NCI-H2107 treated with DMSO at 0.1 percent for 48 hours (cell line): Measurements from ENCODE around the gene COX7B2.

Experiments used
- DNase-seq: peaks from one replicate; lab custom pipeline; 2025; ENCODE audit not compliant: unreplicated experiment; lab: John Stamatoyannopoulos, UW

The COX7B2 gene

DNA sequence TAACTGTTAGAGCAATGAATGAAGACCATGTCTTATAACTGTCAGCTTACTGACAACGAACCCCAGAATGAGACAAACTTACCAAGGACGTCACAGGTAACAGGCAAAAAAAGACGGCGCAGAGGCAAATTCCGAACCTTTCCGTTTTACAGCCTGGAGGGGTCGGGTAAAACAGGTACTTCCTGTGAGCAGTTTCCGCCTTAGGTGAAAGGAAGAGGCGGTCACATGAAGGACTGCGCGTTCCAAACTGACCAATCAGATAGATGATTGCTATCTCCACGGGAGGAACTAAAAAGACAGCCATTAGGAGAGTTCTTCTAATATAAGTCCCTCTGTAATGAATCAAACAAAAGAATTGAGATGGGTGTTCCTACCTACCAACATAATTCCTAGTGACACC lies at the start of gene COX7B2:
Gene COX7B2 (minus strand): TSS at position 168 of the 400 bp plus-strand sequence. CDS start 174,053 bp downstream, outside the sequence.
- no peak for DNase-seq

GRCh38 chr4:46956451-46956850 lies 47.4 kb upstream of the COX7B2 start:
- DNase-seq, result no peak

DNA sequence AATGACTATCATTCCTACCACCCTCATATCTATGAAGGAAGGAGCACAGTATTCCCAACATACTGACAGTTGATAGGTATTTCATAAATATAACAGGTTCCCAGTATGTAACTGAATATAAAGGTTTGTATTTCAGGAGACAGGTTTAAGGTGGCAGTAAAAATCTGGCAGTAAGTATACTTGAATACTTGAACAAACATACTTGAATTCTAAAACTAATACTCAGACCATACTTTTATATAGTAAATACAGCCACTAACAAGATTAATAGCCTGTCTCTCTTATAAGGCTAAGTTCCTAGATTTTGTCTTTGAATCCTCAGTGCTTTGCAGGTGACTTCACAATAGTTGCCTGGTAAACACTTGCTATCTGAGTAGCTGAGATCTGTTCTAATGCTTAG lies 46.6 kb upstream of the COX7B2 start:
- DNase-seq, result no peak

DNA sequence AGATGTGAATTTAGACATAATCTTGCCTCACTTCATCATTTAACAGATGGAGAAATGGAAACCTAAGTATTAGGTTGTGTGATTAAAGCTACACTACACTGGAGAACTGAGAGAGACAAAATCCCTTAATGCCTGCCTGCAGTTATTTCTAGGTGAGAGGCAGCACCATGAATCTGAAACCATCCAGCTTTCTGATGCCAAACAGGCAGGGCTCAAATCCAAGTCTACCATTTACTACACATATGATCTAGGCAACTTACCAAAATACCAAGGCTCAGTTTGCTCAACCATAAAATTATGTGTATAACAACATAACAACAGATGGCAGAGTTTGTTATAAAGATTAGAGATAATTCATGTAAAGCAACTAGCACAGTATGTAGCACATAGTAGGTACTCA lies 45.6 kb upstream of the COX7B2 start:
- DNase-seq, result no peak

DNA sequence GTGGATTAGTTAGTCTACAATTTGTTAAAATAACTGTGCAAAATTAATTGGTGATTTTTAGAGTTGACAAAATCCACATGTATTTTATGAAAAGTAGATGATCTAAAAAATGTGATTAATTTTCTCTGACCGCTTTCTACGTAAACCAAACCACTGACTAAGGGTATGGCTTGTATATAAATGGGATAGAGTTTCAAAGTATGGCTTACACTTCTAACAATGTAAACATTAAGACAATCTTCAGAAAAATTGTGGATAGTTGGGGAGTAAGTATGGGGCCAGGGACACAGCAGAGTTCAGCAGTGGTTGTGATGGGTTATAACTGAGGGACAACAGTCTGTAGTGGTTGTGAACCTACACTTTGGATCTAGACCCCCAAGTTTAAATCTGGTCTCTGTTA lies 44.5 kb upstream of the COX7B2 start:
- DNase-seq, result no peak

DNA sequence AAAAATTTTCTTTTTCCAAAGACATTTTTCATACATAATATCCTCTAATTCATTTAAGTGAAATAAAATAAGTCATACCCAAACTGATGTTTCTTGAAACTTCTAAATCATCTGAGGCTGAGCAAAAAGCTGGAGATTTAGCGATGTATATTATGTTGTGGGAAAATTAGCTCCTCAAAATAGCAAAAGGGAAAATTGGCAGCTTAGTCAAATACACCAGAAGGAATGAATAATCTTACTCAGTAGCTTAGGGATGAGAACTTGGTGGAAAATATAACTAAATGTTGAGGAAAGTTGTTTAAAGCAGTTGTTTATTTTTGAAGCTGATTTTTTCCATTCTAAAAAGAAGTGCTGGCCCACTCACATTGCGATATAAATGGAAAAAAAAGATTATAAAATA lies 43.4 kb upstream of the COX7B2 start:
- no peak for DNase-seq

DNA sequence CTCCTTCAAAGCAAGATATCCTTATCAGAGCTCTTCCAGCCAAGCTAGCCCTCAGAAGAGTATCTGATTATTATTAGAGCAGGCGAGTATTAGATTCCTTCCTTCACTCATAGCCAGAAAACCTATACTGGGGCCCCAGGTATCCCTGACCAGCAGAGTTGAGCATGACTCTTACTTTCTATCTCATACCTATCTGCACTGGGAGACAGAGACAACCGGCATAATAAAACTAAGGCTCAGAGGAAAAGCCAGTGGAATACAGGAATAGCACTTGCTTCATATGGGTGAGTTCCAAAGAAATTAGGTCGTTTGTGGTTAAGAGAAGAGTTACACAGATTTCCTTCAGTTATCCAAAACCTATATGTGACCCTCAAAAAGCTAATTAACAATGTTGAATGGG lies 41.8 kb upstream of the COX7B2 start:
- DNase-seq, result no peak

- no peak for DNase-seq
These were observed 40.8 kb upstream of the COX7B2 start for GRCh38 chr4:46949822-46950221.

DNA sequence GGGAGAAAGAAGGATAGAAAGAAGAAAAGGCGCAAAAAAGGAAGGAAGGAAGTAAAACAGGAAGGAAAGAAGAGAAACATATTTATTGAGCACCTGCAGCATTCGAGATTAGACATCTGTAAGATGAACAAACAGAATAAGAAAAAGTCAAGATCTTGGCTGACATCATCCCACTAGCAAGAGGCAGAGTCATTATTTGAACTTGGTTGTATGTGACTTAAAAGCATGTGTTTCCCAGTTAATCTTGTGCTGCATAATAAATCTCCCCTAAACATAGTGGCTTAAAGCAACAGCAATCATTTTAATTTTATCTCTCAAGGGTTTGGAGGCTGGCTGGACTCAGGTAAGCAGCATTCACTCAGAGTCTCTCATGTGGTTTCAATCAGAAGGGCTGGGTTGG lies 38.5 kb upstream of the COX7B2 start:
- DNase-seq, result no peak

- no peak for DNase-seq
These were observed 38.0 kb upstream of the COX7B2 start for GRCh38 chr4:46946919-46947536.

DNA sequence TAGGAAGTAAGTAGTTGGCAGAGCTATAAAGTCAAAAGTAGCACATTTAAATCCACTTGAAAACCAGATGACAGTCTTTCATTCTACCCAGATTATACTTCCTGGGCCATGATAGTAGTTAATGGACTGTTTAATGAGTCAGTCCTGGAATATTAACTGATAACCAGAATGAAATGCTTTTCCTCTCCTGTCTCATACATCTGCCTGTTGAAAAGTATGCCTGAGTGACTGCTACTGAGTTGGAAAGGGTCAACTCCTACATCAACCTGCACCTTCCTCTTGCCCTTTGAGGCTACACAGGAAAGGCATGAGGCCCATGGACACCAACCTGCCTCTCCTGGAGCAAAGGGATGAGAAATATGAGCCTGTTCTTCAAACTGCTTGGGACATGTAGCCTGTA lies 36.0 kb upstream of the COX7B2 start:
- DNase-seq, result no peak

DNA sequence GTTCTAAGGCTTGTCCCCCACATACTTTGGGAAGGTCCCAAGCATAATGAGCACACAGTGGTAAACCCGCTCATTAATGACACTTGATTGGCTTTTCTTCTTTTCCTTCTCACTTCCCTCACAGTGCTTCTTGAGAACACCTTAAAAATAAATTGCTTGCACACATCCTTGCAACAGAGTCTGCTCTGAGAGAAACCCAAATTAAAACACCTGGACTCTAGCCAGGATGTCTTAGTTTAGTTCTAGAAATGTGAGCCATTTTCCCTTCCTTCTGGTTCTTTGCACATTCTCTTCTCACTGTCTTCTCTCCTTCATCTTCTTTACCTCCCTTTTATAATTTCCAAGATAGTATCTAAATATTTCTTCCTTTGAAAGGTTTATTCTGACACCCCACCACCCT lies 35.3 kb upstream of the COX7B2 start:
- DNase-seq, result no peak

GRCh38 chr4:46937493-46937892 lies 28.4 kb upstream of the COX7B2 start:
- no peak for DNase-seq

DNA sequence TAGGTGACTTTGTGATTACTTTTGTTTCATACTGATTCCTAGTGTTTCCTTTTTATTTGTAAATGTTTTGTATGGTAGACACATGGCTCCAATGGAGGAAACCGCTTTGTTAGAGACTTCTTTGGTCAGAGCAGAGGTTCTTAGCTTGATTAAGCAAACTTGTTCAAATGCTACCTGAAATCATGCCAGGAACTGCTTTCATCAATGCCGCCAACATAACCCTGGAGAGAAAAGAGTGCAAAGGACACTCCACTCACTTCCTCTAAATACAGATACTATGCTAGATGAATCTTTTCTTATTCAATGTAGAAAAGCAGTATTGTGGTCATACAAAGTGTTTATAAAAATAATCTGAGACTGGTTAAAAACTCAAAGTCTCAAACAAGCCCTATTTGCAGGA lies 25.7 kb upstream of the COX7B2 start:
- no peak for DNase-seq

GRCh38 chr4:46933686-46934085 lies 24.6 kb upstream of the COX7B2 start:
- no peak for DNase-seq

GRCh38 chr4:46931981-46932380 lies 22.9 kb upstream of the COX7B2 start:
- no peak for DNase-seq

GRCh38 chr4:46930891-46931290 lies 21.8 kb upstream of the COX7B2 start:
- DNase-seq, result no peak

GRCh38 chr4:46927201-46927600 lies 18.2 kb upstream of the COX7B2 start:
- no peak for DNase-seq

- DNase-seq, result no peak
These were observed 15.9 kb upstream of the COX7B2 start for GRCh38 chr4:46924789-46925529.

DNA sequence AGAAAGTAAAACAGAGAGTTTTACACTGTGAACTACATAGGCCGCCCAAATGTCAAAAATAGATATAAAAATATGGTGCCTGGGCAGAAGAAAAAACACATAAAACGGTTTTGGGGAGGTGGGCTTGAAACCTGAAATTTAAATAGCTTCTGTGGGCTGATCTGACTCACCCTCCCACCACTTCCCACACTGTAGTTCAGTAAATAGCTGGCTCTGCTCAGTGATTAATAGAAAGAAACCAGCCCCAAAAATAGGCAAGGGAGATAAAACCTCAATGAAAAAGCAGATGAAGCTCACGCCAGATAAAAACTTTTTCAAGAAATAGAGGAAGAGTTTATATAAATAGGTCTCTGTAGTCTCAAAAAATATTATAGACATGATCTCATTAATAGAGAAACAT lies 13.2 kb upstream of the COX7B2 start:
- DNase-seq, result no peak

DNA sequence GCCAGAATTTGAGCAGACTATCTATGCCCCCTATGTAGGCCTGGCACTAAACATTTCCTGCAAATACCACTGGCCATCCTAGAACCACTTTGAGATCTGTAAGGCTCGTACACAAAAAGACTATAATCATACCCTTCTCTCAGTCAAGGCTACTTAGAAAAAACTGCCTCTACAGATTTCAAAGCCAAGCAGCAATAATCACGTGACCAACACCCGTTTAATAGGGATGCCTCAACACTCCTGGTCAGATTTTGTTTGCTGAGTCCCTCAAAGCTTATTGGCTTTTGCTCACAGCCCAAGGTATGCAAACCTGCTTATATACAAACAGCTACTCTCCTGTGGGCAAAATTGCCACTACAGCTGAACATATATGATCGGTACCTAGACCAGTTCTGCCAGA lies 897 bp downstream of the COX7B2 start:
- no peak for DNase-seq

GRCh38 chr4:46900082-46900481 lies 9.0 kb downstream of the COX7B2 start:
- no peak for DNase-seq

- DNase-seq, result no peak
These were observed 14.2 kb downstream of the COX7B2 start for GRCh38 chr4:46894826-46895225.
